HepG2 (cell line): ENCODE measurements around the gene TIPRL. TPM values are rescaled to one million over a fixed set of nuclear protein-coding genes. Genes with fewer than 3 reads are reported as not detected.

Experiments used
- DR1 ChIP-seq: sonication (generic); formaldehyde crosslinking; IDR thresholded peaks from 2 replicates; pipeline ENCODE4 v1.8.0; 2021; ENCODE audit warnings: mild to moderate bottlenecking, missing genetic modification reagents, inconsistent platforms
- HMGXB4 ChIP-seq, 2 experiments: sonication (generic) in 1 of 2; formaldehyde crosslinking in 1 of 2; IDR thresholded peaks; 2 replicates each; pipeline versions ENCODE4 v1.4.0 to v1.6.1; 2018 to 2020; ENCODE audit warnings: missing genetic modification reagents in 2 of 2, borderline replicate concordance in 1 of 2, low read depth in 1 of 2, mild to moderate bottlenecking in 1 of 2, missing biosample characterization in 1 of 2
- JUN ChIP-seq: sonication (generic); formaldehyde crosslinking; IDR thresholded peaks from 2 replicates; pipeline ENCODE4 v1.4.0; 2020; ENCODE audit warnings: mild to moderate bottlenecking, missing genetic modification reagents
- POLR2A ChIP-seq, 2 experiments: IDR thresholded peaks; 2 replicates each; pipeline ENCODE4 v1.6.1; 2011; ENCODE audit warnings: low read depth in 2 of 2, low read length in 2 of 2, mild to moderate bottlenecking in 1 of 2, moderate library complexity in 1 of 2; ENCODE audit not compliant: insufficient read depth in 1 of 2
- SALL2 ChIP-seq: sonication (generic); formaldehyde crosslinking; IDR thresholded peaks from 2 replicates; pipeline ENCODE4 v1.8.1; 2023; ENCODE audit warnings: mild to moderate bottlenecking, missing genetic modification reagents, inconsistent platforms
- TFDP2 ChIP-seq: sonication (generic); formaldehyde crosslinking; IDR thresholded peaks from 2 replicates; pipeline ENCODE4 v1.4.0; 2020; ENCODE audit warnings: missing genetic modification reagents
- ZBTB43 ChIP-seq: sonication (generic); formaldehyde crosslinking; conservative IDR thresholded peaks from 2 replicates; pipeline ENCODE4 v1.4.0; 2020; ENCODE audit warnings: missing genetic modification reagents
- ZBTB49 ChIP-seq: sonication (generic); formaldehyde crosslinking; IDR thresholded peaks from 2 replicates; pipeline ENCODE4 v1.4.0; 2020; ENCODE audit warnings: missing genetic modification reagents, borderline replicate concordance
- ZGPAT ChIP-seq: IDR thresholded peaks from 2 replicates; pipeline ENCODE4 v1.6.1; 2016; ENCODE audit warnings: mild to moderate bottlenecking
- ZMYM4 ChIP-seq: sonication (generic); formaldehyde crosslinking; IDR thresholded peaks from 2 replicates; pipeline ENCODE4 v1.8.1; 2023; ENCODE audit warnings: mild to moderate bottlenecking, missing genetic modification reagents
- ZNF17 ChIP-seq: sonication (generic); formaldehyde crosslinking; IDR thresholded peaks from 2 replicates; pipeline ENCODE4 v1.5.0; 2020; ENCODE audit warnings: mild to moderate bottlenecking, missing genetic modification reagents
- ZNF260 ChIP-seq: sonication (generic); formaldehyde crosslinking; IDR thresholded peaks from 2 replicates; pipeline ENCODE4 v1.4.0; 2020; ENCODE audit warnings: missing genetic modification reagents, low read depth, mild to moderate bottlenecking, borderline replicate concordance
- ZNF33A ChIP-seq: sonication (generic); formaldehyde crosslinking; IDR thresholded peaks from 2 replicates; pipeline ENCODE4 v1.5.1; 2020; ENCODE audit warnings: missing genetic modification reagents, mild to moderate bottlenecking, moderate library complexity, borderline replicate concordance
- ZNF484 ChIP-seq: sonication (generic); formaldehyde crosslinking; IDR thresholded peaks from 2 replicates; pipeline ENCODE4 v1.5.1; 2020; ENCODE audit warnings: mild to moderate bottlenecking, low read depth, missing genetic modification reagents, borderline replicate concordance
- ZNF547 ChIP-seq: sonication (generic); formaldehyde crosslinking; IDR thresholded peaks from 2 replicates; pipeline ENCODE4 v1.5.1; 2020; ENCODE audit warnings: mild to moderate bottlenecking, missing genetic modification reagents
- ZNF589 ChIP-seq: sonication (generic); formaldehyde crosslinking; conservative IDR thresholded peaks from 2 replicates; pipeline ENCODE4 v1.8.0; 2022; ENCODE audit warnings: mild to moderate bottlenecking, moderate library complexity, missing genetic modification reagents
- ZNF629 ChIP-seq: sonication (generic); formaldehyde crosslinking; conservative IDR thresholded peaks from 2 replicates; pipeline ENCODE4 v1.5.0; 2020; ENCODE audit warnings: missing genetic modification reagents
- ZNF639 ChIP-seq: conservative IDR thresholded peaks from 2 replicates; pipeline ENCODE4 v1.6.1; 2018; ENCODE audit warnings: missing genetic modification reagents
- ZNF709 ChIP-seq: sonication (generic); formaldehyde crosslinking; IDR thresholded peaks from 2 replicates; pipeline ENCODE4 v1.5.0; 2020; ENCODE audit warnings: mild to moderate bottlenecking, missing genetic modification reagents
- ZSCAN12 ChIP-seq: sonication (generic); formaldehyde crosslinking; IDR thresholded peaks from 2 replicates; pipeline ENCODE4 v1.9.0; 2021; ENCODE audit warnings: mild to moderate bottlenecking, missing genetic modification reagents
- polyA plus RNA-seq, 8 experiments: library from polyadenylated mRNA; depleted of rRNA in 3 of 8; stranded (reverse) in 7 of 8; unstranded in 1 of 8; fragments of >200 nt; fragmentation: Illumina TruSeq in 4 of 8; extraction: Trizol in 4 of 8; gene quantifications; 2 replicates each; pipeline versions ENCODE4 v1.2.1 to v1.2.3, GENCODE V29; 2011 to 2016; ENCODE audit warnings: low read depth in 4 of 8, missing spikeins in 1 of 8, mixed read lengths in 1 of 8; ENCODE audit not compliant: insufficient read depth in 1 of 8
- total RNA-seq, 5 experiments: library from RNA; depleted of rRNA; stranded (reverse); fragments of >200 nt; fragmentation: Illumina TruSeq; extraction: Trizol; gene quantifications; 2 replicates each; pipeline ENCODE4 v1.2.3, GENCODE V29; 2016; ENCODE audit warnings: low read depth in 1 of 5

TIPRL gene
- total and polyA plus RNA-seq, 2 of the 13 experiments (the other 11 are each of a cell fraction or from before 2014, with no cell fraction given) = 10.1 to 22.8 TPM

GRCh38 chr1:168202941-168203654, 24.3 kb downstream of the TIPRL start (continued):
- no peak for TF ChIP-seq HMGXB4 (CRISPR knock-in tag; IDR thresholded peaks at IDR 0.05; ENCODE audit: borderline replicate concordance in 1 of 2, low read depth in 1 of 2)
- peak; percentile 41; the same call in 1 of the 2 replicates for TF ChIP-seq ZGPAT (CRISPR knock-in tag)
- TF ChIP-seq TFDP2 (CRISPR knock-in tag) = no peak
- TF ChIP-seq ZNF484 (CRISPR knock-in tag) = no peak
- TF ChIP-seq ZBTB49 (CRISPR knock-in tag) = no peak
- TF ChIP-seq ZNF33A (CRISPR knock-in tag) = no peak
- TF ChIP-seq SALL2 (CRISPR knock-in tag) = 0 out of 2 replicates have a peak, but pooled peaks have one; percentile 33
- no peak for TF ChIP-seq ZSCAN12 (CRISPR knock-in tag)
- no peak for TF ChIP-seq ZNF589 (CRISPR knock-in tag)
- TF ChIP-seq ZNF260 (CRISPR knock-in tag) = no peak
- TF ChIP-seq POLR2A (IDR thresholded peaks at IDR 0.05; ENCODE audit: insufficient read depth in 1 of 2, low read depth in 2 of 2, low read length in 2 of 2) = no peak
- TF ChIP-seq ZMYM4 = peak; percentile 54; the same call in 1 of the 2 replicates
- TF ChIP-seq ZNF709 = no peak
- no peak for TF ChIP-seq ZNF629
- TF ChIP-seq ZNF547 (CRISPR knock-in tag) = no peak
- no peak for TF ChIP-seq ZNF639 (CRISPR knock-in tag)
- TF ChIP-seq ZNF17 (CRISPR knock-in tag) = no peak
- no peak for TF ChIP-seq JUN (CRISPR knock-in tag)
- TF ChIP-seq DR1 (CRISPR knock-in tag) = no peak
- TF ChIP-seq ZBTB43 = no peak
